SK-N-SH treated with all-trans-retinoic acid at 6 μM for 48 hours (cell line): ENCODE data around the gene DHRS3.
A peak's percentile ranks its signal among the peaks of the same experiment; 100 is the strongest.

ENCODE experiments used
- ATAC-seq: fragments of 200-7000 bp; cut with Tn5 transposase; 3 replicates; pipeline ENCODE4 v1.9.1; 2020; ENCODE audit warnings: mild to moderate bottlenecking, moderate library complexity
- ARNTL ChIP-seq: fragments of 450-650 bp; formaldehyde crosslinking; IDR thresholded peaks from 2 replicates; pipeline ENCODE4 v1.5.0; 2020; ENCODE audit warnings: low read depth, mild to moderate bottlenecking, moderate library complexity, borderline replicate concordance
- BACH2 ChIP-seq: fragments of 250-450 bp; sonication (Bioruptor Pico); IDR thresholded peaks from 2 replicates; pipeline ENCODE4 v1.9.0; 2021; ENCODE audit warnings: mild to moderate bottlenecking, borderline replicate concordance
- CREB5 ChIP-seq: fragments of 250-450 bp; sonication (Bioruptor Pico); IDR thresholded peaks from 2 replicates; pipeline ENCODE4 v1.5.1; 2020; ENCODE audit warnings: low read depth, mild to moderate bottlenecking, moderate library complexity
- CSDC2 ChIP-seq: fragments of 250-450 bp; sonication (Bioruptor Pico); IDR thresholded peaks from 2 replicates; pipeline ENCODE4 v1.5.0; 2020; ENCODE audit warnings: mild to moderate bottlenecking, moderate library complexity
- CSRNP3 ChIP-seq: fragments of 250-450 bp; sonication (Bioruptor Pico); IDR thresholded peaks from 2 replicates; pipeline ENCODE4 v1.5.1; 2021; ENCODE audit warnings: mild to moderate bottlenecking, moderate library complexity
- ESRRG ChIP-seq: fragments of 250-450 bp; sonication (Bioruptor Pico); IDR thresholded peaks from 2 replicates; pipeline ENCODE4 v1.6.1; 2021; ENCODE audit warnings: mild to moderate bottlenecking
- GLIS3 ChIP-seq: fragments of 250-450 bp; sonication (Bioruptor Pico); IDR thresholded peaks from 2 replicates; pipeline ENCODE4 v1.5.0; 2020; ENCODE audit warnings: mild to moderate bottlenecking, moderate library complexity
- ISL1 ChIP-seq: fragments of 250-450 bp; sonication (Bioruptor Pico); IDR thresholded peaks from 2 replicates; pipeline ENCODE4 v2.1.2; 2022; ENCODE audit warnings: mild to moderate bottlenecking, moderate library complexity
- PATZ1 ChIP-seq: fragments of 250-450 bp; sonication (Bioruptor Pico); IDR thresholded peaks from 2 replicates; pipeline ENCODE4 v1.8.0; 2020; ENCODE audit warnings: mild to moderate bottlenecking, moderate library complexity, borderline replicate concordance
- POU6F1 ChIP-seq: fragments of 250-450 bp; sonication (Bioruptor Pico); IDR thresholded peaks from 2 replicates; pipeline ENCODE4 v1.8.0; 2021; ENCODE audit warnings: low read depth, mild to moderate bottlenecking, moderate library complexity, borderline replicate concordance
- PPARA ChIP-seq: fragments of 250-450 bp; sonication (Bioruptor Pico); IDR thresholded peaks from 2 replicates; pipeline ENCODE4 v1.5.0; 2020; ENCODE audit warnings: mild to moderate bottlenecking, borderline replicate concordance
- RARB ChIP-seq: fragments of 250-450 bp; sonication (Bioruptor Pico); IDR thresholded peaks from 2 replicates; pipeline ENCODE4 v1.8.0; 2021; ENCODE audit warnings: mild to moderate bottlenecking, moderate library complexity
- SNAI2 ChIP-seq: fragments of 250-450 bp; sonication (Bioruptor Pico); IDR thresholded peaks from 2 replicates; pipeline ENCODE4 v1.5.0; 2020; ENCODE audit warnings: mild to moderate bottlenecking, moderate library complexity
- TCF4 ChIP-seq: fragments of 250-450 bp; sonication (Bioruptor Pico); IDR thresholded peaks from 2 replicates; pipeline ENCODE4 v1.8.0; 2021; ENCODE audit warnings: mild to moderate bottlenecking, moderate library complexity, borderline replicate concordance
- TOX ChIP-seq: fragments of 250-450 bp; sonication (Bioruptor Pico); IDR thresholded peaks from 2 replicates; pipeline ENCODE4 v1.8.0; 2021; ENCODE audit warnings: mild to moderate bottlenecking, moderate library complexity, borderline replicate concordance
- TSHZ2 ChIP-seq: fragments of 250-450 bp; sonication (Bioruptor Pico); IDR thresholded peaks from 2 replicates; pipeline ENCODE4 v1.5.0; 2020; ENCODE audit warnings: mild to moderate bottlenecking, moderate library complexity
- ZC3H10 ChIP-seq: fragments of 250-450 bp; sonication (Bioruptor Pico); IDR thresholded peaks from 2 replicates; pipeline ENCODE4 v1.5.1; 2021; ENCODE audit warnings: mild to moderate bottlenecking, moderate library complexity
- ZNF565 ChIP-seq: fragments of 450-650 bp; formaldehyde crosslinking; conservative IDR thresholded peaks from 2 replicates; pipeline ENCODE4 v1.5.0; 2020; ENCODE audit warnings: low read depth, mild to moderate bottlenecking, moderate library complexity
- ZNF70 ChIP-seq: fragments of 450-650 bp; formaldehyde crosslinking; IDR thresholded peaks from 2 replicates; pipeline ENCODE4 v1.5.0; 2020; ENCODE audit warnings: mild to moderate bottlenecking, moderate library complexity
- ZNF8 ChIP-seq: fragments of 450-650 bp; formaldehyde crosslinking; IDR thresholded peaks from 2 replicates; pipeline ENCODE4 v1.5.0; 2020; ENCODE audit warnings: mild to moderate bottlenecking, moderate library complexity

The DHRS3 gene

GRCh38 chr1:12603224-12603623 is 14.8 kb downstream of the DHRS3 start:
- no peak for TF ChIP-seq ESRRG (CRISPR knock-in tag)
- no peak for TF ChIP-seq GLIS3 (CRISPR knock-in tag)
- no peak for TF ChIP-seq PPARA (CRISPR knock-in tag)
- TF ChIP-seq ARNTL (CRISPR knock-in tag) = no peak
- no peak for TF ChIP-seq CSDC2 (CRISPR knock-in tag)
- no peak for TF ChIP-seq ZC3H10 (CRISPR knock-in tag)
- no peak for TF ChIP-seq TCF4
- peak; percentile 10; the same call in 1 of the 2 replicates for TF ChIP-seq ISL1 (CRISPR knock-in tag)
- no peak for TF ChIP-seq TSHZ2
- TF ChIP-seq RARB (CRISPR knock-in tag) = no peak
- no peak for TF ChIP-seq CSRNP3
- TF ChIP-seq POU6F1 (CRISPR knock-in tag) = 0 out of 2 replicates have a peak, but pooled peaks have one; percentile 7
- TF ChIP-seq BACH2 = no peak
- no peak for TF ChIP-seq PATZ1
- ATAC-seq = no peak

- no peak for ATAC-seq
These were observed 15.4 kb downstream of the DHRS3 start for GRCh38 chr1:12602659-12603024.

More at GRCh38 chr1:12602659-12603024, 15.4 kb downstream of the DHRS3 start:
- no peak for TF ChIP-seq POU6F1 (CRISPR knock-in tag)
- TF ChIP-seq GLIS3 (CRISPR knock-in tag) = no peak
- no peak for TF ChIP-seq CSRNP3
- TF ChIP-seq ZNF70 (CRISPR knock-in tag) = no peak
- TF ChIP-seq TCF4 = no peak
- TF ChIP-seq TOX = no peak
- no peak for TF ChIP-seq ZNF565
- no peak for TF ChIP-seq ZNF8 (CRISPR knock-in tag)
- no peak for TF ChIP-seq ISL1 (CRISPR knock-in tag)
- no peak for TF ChIP-seq SNAI2 (CRISPR knock-in tag)
- no peak for TF ChIP-seq CSDC2 (CRISPR knock-in tag)
- TF ChIP-seq CREB5 (CRISPR knock-in tag) = no peak
- no peak for TF ChIP-seq ZC3H10 (CRISPR knock-in tag)
